NOMO-1 treated with dmso at 0.1 percent for 144 hours (cell line): ENCODE data around the gene MYL4.
"Not testable (repeated sequence)": the region's sequence is repeated elsewhere in the genome, so short reads cannot be mapped to it uniquely, and the experiment has no call there.

ENCODE experiments used
- DNase-seq: peaks from one replicate; lab custom pipeline; 2025; ENCODE audit not compliant: unreplicated experiment; lab: John Stamatoyannopoulos, UW

The MYL4 gene

DNA sequence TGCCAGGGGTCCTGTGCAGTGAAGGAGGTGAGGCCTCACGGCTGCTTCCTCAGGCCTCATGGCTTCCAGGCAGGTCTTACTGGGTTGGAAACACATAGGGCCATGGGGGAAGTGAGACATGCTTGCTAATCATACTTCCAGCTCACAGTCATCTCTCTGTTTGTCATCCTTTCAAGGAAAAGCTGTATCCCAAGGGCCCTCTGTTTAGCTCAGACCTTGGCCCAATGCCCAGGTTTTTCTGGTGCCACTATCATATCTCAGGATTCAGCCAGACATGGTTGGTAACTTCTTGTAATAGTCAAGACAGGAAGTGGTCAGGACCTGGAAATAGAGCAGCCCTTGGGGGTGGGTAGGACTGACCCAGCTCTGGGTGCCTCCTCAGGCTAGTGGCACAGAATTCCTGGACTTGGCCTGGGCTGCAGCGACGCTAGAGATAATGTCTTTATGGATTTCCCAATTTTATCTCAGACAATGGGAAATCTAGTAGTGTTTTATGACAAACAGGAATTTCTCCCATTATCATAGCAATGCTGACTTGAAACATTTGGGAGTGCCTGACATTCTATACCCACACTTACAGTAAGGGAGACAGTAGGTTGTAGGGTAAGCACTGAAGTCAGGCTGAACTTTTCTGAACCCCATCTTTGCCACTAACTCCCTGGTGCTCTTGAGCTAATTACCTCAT, 31.0 kb downstream of the MYL4 start:
- peak; percentile 2 for DNase-seq

DNA sequence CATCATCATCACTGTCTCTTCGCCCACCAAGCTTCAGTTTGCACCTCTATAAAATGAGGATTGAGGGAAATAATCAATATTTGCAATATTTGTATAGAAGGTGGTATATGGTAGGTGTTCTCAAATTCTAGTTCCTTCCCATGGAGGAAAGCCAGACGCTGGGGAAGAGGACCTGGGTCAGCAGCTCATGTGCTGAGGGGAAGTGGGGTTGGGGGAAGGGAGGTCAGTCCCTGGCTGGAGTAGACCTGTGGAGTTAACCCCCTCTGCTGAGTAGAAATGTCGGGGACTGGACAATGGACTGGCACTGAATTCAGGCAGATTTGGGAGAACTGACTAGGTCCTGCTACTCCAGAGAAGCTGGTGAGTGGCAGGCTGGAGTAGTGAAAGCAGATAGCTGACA, 31.7 kb downstream of the MYL4 start:
- DNase-seq, result no peak

DNA sequence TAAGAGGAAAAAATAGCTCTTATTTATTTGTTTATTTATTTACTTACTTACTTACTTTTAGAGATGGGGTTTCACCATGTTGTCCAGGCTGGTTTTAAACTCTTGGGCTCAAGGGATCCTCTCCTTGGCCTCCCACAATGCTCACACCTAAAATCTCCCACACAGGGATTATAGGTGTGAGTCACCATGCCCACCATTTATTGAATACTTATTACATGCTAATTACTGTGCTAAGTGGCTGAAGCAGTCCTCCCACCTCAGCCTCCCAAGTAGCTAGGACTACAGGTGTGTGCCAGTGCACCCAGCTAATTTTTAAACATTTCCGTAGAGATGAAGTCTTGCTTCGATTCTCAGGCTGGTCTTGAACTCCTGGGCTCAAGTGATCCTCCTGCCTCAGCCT, 33.5 kb downstream of the MYL4 start:
- no peak for DNase-seq

DNA sequence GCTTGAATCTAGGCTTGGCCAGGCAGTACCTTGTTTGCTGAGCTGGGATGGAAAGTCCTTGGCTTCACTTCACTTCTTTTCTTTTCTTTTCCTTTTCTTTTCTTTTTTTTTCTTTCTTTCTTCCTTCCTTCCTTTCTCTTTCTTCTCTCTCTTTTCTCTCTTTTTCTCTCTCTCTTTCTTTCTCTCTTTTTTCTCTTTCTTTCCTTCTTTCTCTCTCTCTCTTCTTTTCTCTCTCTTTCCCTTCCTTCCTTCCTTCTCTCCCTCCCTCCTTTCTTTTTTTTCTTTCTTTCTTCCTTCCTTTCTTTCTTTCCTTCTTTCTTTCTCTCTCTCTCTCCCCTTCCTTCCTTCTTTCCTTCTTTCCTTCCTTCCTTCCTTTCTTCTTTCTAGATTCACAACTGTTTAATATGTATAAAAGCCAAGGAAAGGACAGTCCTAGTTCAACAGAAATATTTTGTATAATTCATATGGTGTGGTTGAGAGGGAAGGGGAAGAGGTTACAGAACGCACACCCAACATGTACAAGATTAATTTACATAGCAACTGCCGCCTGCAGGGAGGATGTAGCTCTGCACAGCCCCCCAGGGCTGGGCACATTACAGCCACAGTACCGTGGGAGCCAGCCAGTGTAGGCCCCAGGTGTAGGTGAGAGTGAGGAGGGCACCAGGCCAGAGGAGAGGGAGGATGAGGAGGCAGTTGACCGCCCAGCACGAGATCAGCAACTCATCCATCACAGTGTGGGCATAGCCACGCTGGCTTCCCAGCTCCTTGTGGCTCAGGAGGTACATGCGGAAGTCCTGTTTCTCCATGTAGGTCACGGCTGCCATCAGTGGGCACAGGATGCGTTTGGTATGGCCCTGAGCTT, 34.8 kb downstream of the MYL4 start:
- no peak for DNase-seq

DNA sequence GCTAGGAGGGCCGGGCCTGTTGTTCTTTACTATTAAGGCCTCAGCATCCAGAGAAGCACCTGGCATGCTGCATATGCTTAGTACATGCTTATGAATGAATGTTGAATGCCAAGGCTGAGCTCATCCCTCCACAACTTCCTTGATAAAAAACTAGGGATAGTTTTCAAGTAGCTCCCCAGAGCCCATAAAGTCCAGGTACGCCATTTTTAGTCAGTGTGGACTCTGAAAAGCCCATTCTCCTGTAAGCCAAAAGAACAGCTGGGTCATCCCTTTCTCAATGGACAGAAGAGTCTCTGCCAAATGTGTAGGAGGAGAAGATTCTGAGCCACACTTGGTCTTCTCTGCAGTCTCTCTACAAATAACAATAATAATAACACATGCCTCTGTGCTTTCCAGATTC, 35.5 kb downstream of the MYL4 start:
- DNase-seq, result no peak

DNA sequence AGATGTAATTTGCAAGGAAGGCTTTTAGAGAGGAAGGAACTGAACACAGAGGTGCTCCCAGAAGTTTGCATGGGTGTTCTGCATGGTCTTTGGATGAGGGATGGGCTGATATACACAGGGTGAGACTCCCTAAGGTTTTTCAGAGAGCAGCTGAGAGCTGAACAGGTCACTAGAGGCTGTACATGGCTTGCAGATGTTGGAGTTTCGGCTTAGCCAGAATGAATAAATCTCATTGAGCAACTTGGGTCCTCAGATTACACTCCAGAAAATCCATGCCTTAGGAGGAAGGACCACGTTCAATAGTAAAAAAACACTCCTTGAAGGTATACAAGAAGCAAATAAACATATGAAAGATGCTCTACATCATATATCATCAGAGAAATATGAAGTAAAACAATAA, 37.0 kb downstream of the MYL4 start:
- DNase-seq, result no peak

DNA sequence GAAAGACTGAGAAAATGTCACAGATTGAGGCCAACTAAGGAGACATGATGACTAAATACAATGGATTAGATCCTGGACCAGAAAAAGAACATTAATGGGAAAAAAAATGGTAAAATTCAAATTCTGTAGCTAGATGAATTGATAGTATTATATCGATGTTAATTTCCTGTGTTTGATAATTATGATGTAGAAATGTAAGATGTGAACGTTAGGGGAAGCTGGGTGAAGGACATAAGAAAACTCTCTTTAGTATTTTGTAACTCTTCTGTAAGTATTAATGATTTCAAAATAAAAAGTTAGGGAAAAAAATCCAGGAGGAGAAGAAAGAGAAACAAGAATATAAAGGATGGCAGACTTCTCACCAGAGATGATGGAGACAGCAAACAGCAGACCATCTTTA, 41.7 kb downstream of the MYL4 start:
- no peak for DNase-seq

DNA sequence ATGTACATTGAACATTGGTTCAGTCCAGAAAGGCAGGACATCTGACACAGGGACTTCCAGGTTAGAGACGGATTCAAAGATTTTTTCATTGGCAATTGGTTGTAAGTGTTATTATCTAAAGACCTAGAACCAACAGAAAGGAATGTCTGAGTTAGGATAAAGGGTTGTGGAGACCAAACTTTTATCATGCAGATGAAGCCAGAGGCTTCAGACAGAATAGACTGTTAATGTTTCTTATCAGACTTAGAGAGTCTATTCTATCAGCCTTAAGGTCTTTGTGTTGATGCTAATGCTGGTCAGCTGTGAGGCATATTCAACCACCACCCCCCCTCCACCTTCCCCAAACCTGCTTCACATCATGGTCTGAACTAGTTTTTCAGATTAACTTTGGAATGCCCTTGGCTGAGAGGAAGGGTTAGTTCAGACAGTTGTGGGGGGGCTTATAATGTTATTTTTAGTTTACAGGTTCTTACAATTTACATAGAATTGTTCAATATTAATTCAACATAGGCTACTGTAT, 42.3 kb downstream of the MYL4 start:
- DNase-seq, result no peak

DNA sequence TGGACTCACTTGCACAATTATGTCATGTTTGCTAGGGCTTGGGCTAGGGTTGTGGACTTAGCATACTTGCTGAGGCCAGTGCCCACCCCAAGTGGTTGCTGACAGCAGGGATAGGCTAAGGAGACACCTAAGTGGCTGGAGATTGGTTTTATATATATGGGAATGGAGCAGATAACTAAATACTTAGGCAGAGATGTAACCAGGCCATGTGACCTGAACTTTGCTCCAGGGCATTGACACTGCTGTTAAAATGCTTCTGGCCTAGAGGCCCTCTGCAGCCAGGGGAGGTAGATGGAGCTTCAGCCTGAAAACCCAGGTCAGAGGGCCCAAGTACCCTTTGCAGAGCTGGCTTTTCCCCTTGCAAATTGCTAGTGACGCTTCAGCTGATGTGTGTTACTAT, 43.1 kb downstream of the MYL4 start:
- DNase-seq, result no peak

DNA sequence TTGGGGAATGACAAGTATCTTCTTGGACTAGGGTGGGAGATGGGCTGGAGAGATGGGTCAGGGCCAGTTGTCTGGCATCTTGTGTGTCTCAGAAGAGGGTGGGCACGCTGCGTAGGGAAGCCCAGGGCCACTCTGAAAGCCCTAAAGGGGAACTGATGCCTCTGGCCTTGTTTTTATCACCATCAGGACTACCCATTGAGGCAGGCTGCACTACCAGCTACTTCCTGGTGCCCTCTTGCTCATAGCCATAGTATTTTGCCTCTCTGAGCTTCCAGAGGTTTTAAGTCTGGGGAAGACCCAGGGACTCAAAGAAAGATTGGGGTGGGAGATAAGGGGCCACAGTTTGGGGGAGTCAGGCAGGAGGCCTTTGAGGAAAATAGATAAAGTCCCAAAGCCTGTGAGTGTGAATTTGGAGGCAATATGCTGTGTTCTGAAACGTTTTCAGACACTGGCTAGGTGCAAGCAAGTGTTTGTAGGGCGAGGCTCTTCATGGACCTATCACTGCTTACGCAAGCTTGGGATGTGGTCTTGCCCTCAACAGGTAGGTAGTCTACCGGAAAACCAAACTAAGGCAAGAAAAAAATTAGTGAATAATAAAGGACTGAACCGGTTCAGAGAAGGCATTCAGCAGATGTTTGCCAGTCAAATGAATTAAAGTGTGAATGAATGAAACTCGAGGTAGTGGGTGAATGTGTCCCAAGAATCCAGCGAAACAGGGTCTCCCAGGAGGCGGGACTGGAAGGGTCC, 43.8 kb downstream of the MYL4 start:
- no peak for DNase-seq

DNA sequence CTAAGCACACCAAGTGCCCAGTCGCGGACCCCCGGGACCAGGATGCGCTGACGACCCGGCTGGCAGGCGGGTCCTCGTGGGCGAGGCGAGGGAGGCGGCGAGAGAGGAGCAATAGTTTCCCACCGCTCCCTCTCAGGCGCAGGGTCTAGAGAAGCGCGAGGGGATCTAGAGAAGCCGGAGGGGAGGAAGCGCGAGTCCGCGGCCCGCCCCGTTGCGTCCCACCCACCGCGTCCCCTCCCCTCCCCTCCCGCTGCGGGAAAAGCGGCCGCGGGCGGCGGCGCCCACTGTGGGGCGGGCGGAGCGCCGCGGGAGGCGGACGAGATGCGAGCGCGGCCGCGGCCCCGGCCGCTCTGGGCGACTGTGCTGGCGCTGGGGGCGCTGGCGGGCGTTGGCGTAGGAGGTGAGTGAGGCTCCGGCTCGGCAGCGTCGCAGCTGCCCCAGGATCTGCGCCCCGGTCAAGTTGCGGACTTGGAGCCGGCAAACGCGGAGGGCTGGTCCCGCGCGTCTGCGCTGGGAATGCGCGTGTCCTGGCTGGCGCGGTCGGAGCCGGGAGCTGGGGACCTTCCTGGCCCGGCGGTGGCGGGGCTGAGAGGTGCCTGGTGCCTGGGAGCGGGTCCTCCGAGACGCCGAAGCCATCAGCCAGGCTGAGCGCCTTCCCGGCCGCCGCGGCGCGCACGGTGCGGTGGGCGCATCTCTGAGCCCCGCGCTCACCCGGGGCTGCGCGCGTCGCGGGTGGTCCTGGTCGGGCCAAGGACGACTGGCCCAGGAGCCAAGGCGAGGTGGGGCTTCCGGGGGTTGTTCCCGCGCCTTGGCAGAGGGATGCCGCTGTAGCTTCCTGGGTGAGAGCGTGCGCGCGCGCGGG, 44.6 kb downstream of the MYL4 start, which contains the start of gene ITGB3:
Gene ITGB3, plus strand, starts transcription at position 287 of the 862 bp plus-strand sequence. Its CDS starts 35 bp downstream, at position 322.
- peak; percentile 65 for DNase-seq

DNA sequence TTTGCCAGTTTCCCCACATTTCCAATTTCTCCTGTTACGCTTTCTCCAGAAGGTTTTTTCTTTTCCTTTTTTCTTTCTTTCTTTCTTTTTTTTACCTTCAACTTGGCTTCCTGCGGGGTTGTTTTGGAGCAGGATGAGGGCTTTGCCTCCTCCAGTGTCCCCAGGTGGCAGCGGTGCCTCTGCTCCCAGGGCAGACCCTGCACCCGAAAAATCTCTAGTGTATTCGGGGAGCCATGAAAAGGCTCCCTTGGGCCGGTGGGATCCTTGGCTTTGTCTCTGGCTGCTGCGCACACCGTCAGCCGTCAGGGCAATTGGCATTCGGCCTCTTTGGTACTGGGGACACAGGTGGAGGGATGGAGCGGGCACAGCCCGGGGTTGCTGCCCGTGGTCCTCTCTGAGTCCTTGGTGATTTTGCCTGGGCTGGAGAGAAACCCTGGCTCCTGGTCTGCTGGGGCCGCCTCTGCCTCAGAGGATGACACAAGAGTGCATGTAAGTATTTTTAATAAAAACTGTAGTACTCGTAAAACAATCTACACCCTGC, 45.3 kb downstream of the MYL4 start:
- no peak for DNase-seq

DNA sequence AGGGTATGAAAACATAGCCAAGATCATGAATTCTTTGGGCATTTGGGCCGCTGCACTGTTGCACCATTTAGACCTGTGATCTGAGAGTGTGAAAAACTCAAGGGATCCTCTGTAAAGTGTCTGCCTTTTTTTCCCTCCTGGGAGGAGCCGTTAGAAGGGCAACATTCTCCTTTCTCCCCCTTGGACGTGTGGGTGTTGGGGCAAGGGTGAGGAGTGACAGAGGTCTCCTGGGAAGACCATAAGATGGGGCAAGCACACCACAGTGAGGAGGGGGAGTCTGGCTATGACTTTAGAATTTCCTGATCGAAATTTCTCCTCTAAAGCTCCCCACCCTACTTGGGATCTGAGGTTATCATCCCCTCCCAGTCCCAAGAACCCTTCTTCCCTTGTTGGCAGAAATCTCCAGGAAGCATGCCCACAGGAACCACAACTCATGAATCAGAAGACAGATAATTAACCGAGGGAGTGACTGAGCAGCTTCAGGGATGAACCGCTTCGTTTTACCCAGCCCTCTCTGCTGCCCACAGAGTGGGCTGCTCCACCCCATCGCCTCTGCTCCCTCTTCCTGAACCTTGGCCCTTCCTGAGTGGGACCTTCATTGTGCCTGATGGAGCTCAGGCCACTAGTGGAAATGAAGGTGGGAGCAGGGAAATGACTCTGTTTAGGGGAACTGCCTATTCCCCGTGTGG, 48.6 kb downstream of the MYL4 start:
- no peak for DNase-seq

DNA sequence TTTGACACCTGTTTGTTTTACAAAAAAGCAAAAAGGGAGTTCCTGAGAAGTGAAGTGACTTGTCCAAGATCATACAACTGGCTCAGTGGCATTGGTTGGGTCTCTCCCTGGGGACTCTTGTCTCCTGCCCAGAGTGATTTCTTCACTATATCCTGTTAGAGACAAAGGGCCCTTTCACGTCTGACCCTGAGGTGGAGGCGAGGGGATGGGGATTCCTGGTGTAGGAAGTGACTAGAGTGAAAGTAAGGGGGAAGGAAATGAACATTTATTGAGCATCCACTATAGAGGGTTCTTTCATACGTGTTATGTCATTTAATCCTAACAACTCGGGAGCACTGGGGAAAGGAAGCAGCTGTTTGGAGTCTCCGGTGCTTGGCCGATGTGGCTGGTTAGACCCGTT, 53.4 kb downstream of the MYL4 start:
- DNase-seq, result no peak

DNA sequence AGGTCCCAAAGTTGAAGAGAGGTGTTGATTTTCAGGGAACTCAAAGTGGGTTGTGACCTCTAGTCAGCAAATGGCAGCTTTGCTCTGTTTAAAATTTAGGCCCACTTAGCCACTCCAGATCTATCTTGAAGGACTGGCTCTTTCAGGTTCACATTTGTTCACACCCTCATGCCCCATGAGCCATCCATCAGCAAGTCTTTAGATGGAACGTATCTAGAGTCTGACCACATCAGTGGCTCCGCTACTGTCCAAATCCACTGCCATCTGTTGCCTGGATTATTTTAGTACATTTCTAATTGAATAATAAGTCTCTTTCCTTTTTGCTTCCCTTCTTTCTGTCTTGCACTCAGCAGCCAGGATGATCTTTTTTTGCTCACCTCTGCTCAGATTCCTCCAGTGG, 55.0 kb downstream of the MYL4 start:
- DNase-seq, result no peak

DNA sequence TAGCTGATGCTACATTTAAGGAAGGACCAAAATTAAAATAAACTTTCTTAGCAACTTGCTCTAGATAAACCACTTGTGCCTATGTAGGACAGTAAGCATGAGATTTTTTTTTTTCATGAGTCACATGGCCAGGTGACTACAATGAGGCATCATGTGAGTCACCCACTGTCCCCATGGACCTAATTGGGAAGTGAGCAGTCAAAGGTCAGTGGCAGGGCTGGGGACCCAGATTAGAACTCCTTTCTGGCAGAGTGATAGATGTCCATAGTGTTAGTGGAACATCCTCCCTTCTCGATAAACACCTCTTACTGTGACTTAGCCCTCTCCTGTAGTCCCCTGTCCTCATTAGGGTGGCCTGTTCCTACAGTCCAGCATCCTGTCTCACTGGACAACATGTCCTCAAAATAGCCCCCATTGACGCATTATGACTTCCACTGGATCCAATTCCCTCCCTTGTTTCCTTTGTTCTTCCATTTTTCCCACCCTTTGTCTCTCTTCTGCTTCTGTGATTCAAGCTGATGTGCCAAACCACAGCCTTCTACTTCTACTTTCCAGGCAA, 56.9 kb downstream of the MYL4 start:
- no peak for DNase-seq

DNA sequence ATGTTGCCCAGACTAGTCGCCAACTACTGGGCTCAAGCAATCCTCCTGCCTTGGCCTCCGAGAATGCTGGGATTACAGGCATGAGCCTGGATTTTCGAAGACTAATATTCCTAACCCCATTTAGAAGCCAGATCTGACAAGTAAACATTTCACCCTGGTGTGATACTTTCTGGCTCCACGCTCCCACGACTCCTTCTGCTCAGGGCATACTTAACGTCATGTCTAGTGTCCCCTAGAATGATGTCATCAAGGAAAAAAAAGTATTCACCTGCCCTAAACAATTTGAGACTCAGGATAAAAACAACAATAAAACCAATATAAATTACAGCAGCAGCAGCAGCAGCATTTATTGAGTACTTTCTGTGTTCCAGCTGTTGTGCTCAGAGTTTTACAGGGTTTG, 57.6 kb downstream of the MYL4 start:
- DNase-seq, result no peak

DNA sequence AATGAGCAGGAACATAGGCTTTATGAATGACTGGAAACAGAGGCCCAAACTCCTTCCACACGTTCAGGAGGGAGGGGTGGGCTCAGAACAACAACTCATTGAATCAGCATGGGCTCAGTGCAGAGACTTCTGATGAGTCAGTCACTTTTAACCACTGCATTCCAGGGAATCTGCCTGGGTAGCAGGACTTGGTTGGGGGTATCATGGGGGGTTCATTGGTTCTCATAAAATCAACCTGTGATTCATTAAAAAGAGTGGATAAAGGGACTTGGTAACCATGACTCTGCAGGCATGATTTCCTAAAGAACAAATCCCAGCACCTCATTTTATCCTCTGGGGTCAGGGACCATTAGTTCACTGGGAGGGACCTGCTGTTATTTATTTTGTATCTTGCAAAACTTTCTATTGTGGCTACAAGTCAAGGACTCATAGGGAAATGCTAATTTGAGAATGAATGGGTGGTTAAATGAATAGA, 58.2 kb downstream of the MYL4 start:
- DNase-seq, result no peak

DNA sequence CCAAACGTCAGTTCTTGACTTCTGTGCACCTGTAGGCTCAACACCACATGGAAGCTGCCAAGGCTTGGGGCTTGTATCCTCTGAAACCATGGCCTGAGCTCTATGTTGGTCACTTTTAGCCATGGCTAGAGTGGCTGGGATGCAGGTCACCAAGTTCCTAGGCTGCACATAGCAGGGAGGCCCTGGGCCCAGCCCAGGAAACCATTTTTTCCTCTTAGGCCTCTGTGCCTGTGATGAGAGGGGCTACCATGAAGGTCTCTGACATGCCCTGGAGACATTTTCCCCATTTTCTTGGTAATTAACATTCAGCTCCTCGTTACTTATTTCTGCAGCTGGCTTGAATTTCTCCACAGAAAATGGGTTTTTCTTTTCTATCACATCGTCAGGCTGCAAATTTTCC, 59.8 kb downstream of the MYL4 start:
- DNase-seq, result not testable (repeated sequence)
